ENCODE data around the gene TMEM143. TPM values are rescaled to one million over a fixed set of nuclear protein-coding genes. Genes with fewer than 3 reads are reported as not detected.

The TMEM143 gene
- total RNA-seq, 1 donor from 2014 or later = 11.9 TPM

GRCh38 chr19:48351341-48351752 is 12.4 kb downstream of the TMEM143 start:
- Mint-ChIP-seq H3K4me3 (ENCODE audit: unreplicated experiment) (no peak overlapping the region), H3K27me3 (ENCODE audit: unreplicated experiment) (peaks cover 8% of the 10 kb centered on the region), H3K27ac (ENCODE audit: unreplicated experiment) (peak overlapping the region; percentile 97), H3K36me3 (ENCODE audit: unreplicated experiment) (no peaks in the 10 kb centered on the region), H3K4me1 (ENCODE audit: low read depth, unreplicated experiment) (peaks cover 2% of the 10 kb centered on the region), H3K9me3 (ENCODE audit: unreplicated experiment) (peaks cover 7% of the 10 kb centered on the region)
- peak; percentile 86 for TF ChIP-seq CTCF (IDR thresholded peaks at IDR 0.05; ENCODE audit: partially characterized antibody, unreplicated experiment)
- DNase-seq = peak; percentile 89

- Mint-ChIP-seq H3K27ac (ENCODE audit: unreplicated experiment) (peak overlapping the region; percentile 97), H3K4me3 (ENCODE audit: unreplicated experiment) (no peak overlapping the region)
Observed at GRCh38 chr19:48350856-48351255, 12.9 kb downstream of the TMEM143 start.

GRCh38 chr19:48348737-48349136 is 15.0 kb downstream of the TMEM143 start:
- Mint-ChIP-seq H3K27ac (ENCODE audit: unreplicated experiment) (no peak overlapping the region), H3K4me3 (ENCODE audit: unreplicated experiment) (no peak overlapping the region), H3K27me3 (ENCODE audit: unreplicated experiment) (peaks cover 8% of the 10 kb centered on the region), H3K4me1 (ENCODE audit: low read depth, unreplicated experiment) (no peaks in the 10 kb centered on the region), H3K36me3 (ENCODE audit: unreplicated experiment) (no peaks in the 10 kb centered on the region), H3K9me3 (ENCODE audit: unreplicated experiment) (peaks cover 7% of the 10 kb centered on the region)
- no peak for DNase-seq
- TF ChIP-seq CTCF (IDR thresholded peaks at IDR 0.05; ENCODE audit: partially characterized antibody, unreplicated experiment) = no peak

More at GRCh38 chr19:48350856-48351255, 12.9 kb downstream of the TMEM143 start:
- no peak for TF ChIP-seq CTCF (IDR thresholded peaks at IDR 0.05; ENCODE audit: partially characterized antibody, unreplicated experiment)
- no peaks in the 10 kb centered on the region for H3K36me3 Mint-ChIP-seq (ENCODE audit: unreplicated experiment)
- peaks cover 8% of the 10 kb centered on the region for H3K27me3 Mint-ChIP-seq (ENCODE audit: unreplicated experiment)
- peak; percentile 58 for DNase-seq
- H3K9me3 Mint-ChIP-seq (ENCODE audit: unreplicated experiment) = peaks cover 7% of the 10 kb centered on the region
- peaks cover 1% of the 10 kb centered on the region for H3K4me1 Mint-ChIP-seq (ENCODE audit: low read depth, unreplicated experiment)

- Mint-ChIP-seq H3K27ac (ENCODE audit: unreplicated experiment) (no peak overlapping the region), H3K36me3 (ENCODE audit: unreplicated experiment) (no peaks in the 10 kb centered on the region), H3K9me3 (ENCODE audit: unreplicated experiment) (peaks cover 7% of the 10 kb centered on the region), H3K4me3 (ENCODE audit: unreplicated experiment) (no peak overlapping the region), H3K4me1 (ENCODE audit: low read depth, unreplicated experiment) (no peaks in the 10 kb centered on the region), H3K27me3 (ENCODE audit: unreplicated experiment) (peaks cover 8% of the 10 kb centered on the region)
- TF ChIP-seq CTCF (IDR thresholded peaks at IDR 0.05; ENCODE audit: partially characterized antibody, unreplicated experiment) = no peak
- no peak for DNase-seq
Observed at GRCh38 chr19:48348045-48348444, 15.7 kb downstream of the TMEM143 start.

GRCh38 chr19:48346191-48346590 is 17.5 kb downstream of the TMEM143 start:
- Mint-ChIP-seq H3K36me3 (ENCODE audit: unreplicated experiment) (no peaks in the 10 kb centered on the region), H3K27ac (ENCODE audit: unreplicated experiment) (no peak overlapping the region), H3K4me1 (ENCODE audit: low read depth, unreplicated experiment) (no peaks in the 10 kb centered on the region), H3K27me3 (ENCODE audit: unreplicated experiment) (peaks cover 3% of the 10 kb centered on the region), H3K4me3 (ENCODE audit: unreplicated experiment) (no peak overlapping the region), H3K9me3 (ENCODE audit: unreplicated experiment) (peaks cover 7% of the 10 kb centered on the region)
- no peak for DNase-seq
- TF ChIP-seq CTCF (IDR thresholded peaks at IDR 0.05; ENCODE audit: partially characterized antibody, unreplicated experiment) = no peak

Data from glutamatergic neuron (in vitro differentiated cells).